HG02840 (cell line): Measurements from ENCODE around the gene BBS12.

Experiments used
- ATAC-seq: cut with Tn5 transposase; IDR thresholded peaks from one replicate; pipeline ENCODE4 v1.9.1; 2021; ENCODE audit warnings: mild to moderate bottlenecking, moderate library complexity, moderate number of reproducible peaks; ENCODE audit not compliant: unreplicated experiment, low FRiP score

BBS12 gene

DNA sequence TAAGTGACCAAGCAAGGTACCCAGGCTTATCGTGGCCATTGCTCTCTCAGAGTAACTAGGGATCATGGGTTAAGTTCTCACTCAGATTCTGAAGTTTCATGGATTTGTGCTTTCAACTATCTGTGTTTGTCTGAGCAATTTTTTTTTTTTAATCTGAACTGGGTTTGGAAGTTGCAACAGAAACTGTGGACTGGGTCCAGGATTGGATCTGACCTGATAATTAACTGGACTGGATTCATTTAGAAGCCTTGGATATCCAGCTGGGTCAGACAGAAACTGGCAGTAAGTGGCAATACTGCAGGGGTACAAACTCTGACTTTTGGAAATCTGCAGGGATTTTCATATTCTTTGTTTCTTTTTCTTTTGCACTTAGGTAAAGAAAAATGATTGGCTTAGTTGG lies 55.4 kb downstream of the BBS12 start:
- ATAC-seq = no peak

- ATAC-seq = no peak
These were observed 56.4 kb downstream of the BBS12 start for GRCh38 chr4:122788935-122789334.

DNA sequence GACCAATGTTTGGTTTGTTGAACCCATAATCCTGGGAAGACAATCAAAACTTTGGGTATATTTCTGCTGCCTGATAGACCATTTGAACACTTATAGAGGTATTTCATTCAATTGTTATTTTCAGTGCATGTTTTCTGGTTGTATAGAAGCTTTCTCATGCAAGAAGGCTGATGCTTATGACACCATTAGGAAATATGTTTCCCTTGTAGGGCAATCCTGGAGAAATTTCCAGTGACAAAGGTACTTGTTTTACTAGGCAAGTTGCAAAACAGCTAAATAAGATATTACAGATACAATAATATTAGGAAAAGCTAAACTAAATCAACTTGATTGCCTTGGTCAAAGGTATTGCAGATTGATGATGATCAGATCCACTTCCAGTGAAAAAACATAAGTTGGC lies 61.3 kb downstream of the BBS12 start:
- ATAC-seq = no peak
